K562 (cell line): ENCODE results near the gene CTDSP1. TPM values are rescaled to one million over a fixed set of nuclear protein-coding genes. Genes with fewer than 3 reads are reported as not detected.

Source experiments
- ATAC-seq: fragments of 200-7000 bp; cut with Tn5 transposase; 3 replicates; pipeline ENCODE4 v1.9.1; 2020; ENCODE audit warnings: moderate library complexity
- BruUV-seq: library from RNA; stranded (reverse); fragments of 400-500 nt; replicated peaks from 2 replicates; lab custom pipeline; 2021; lab: Mats Ljungman, UMichigan
- CTCF ChIA-PET: fragments of 300-600 bp; formaldehyde crosslinking; extraction: SDS; loops from one replicate; lab custom pipeline; 2021; ENCODE audit warnings: low intra/inter-chr PET ratio; lab: Yijun Ruan, JAX
- POLR2A ChIA-PET: fragments of 300-600, 350-650 bp; sonication (Branson Sonifier 250); formaldehyde crosslinking; extraction: SDS; loops from one replicate; lab custom pipeline; 2021; ENCODE audit warnings: antibody characterized with exemption, inconsistent platforms; lab: Yijun Ruan, JAX
- DNase-seq, 4 experiments: peaks; one replicate each; pipeline versions ENCODE4 v3.0.0 to v3.0.0-alpha.2; 2011 to 2018; ENCODE audit warnings: low spot score in 3 of 4, mixed read lengths in 3 of 4; ENCODE audit errors: extremely low read depth in 1 of 4
- FAIRE-seq: peaks from 2 replicates; lab custom pipeline; 2011; peaks lifted over from hg19 to GRCh38; lab: Jason Lieb, UNC
- H2AFZ ChIP-seq: 2 replicates; pipeline ENCODE4 v1.6.0; 2011; ENCODE audit warnings: low read depth, low read length, control low read depth, inconsistent platforms
- H3K27ac ChIP-seq: fragments of 200-600 bp; 3 replicates; pipeline ENCODE4 v1.8.0; 2011; ENCODE audit warnings: low read depth, mild to moderate bottlenecking, control low read depth, inconsistent platforms, low read length, moderate library complexity, mixed read lengths; ENCODE audit errors: extremely low read depth
- H3K27me3 ChIP-seq, 2 experiments: fragments of 300-600 bp in 1 of 2; 2 replicates in 1 of 2; 3 replicates in 1 of 2; pipeline versions ENCODE4 v1.6.0 to v1.8.0; 2011; ENCODE audit warnings: inconsistent platforms in 2 of 2, low read length in 2 of 2, mild to moderate bottlenecking in 1 of 2, mixed read lengths in 1 of 2, moderate library complexity in 1 of 2; ENCODE audit not compliant: control insufficient read depth in 2 of 2, insufficient read depth in 2 of 2
- H3K36me3 ChIP-seq: fragments of 300-600 bp; 3 replicates; pipeline ENCODE4 v1.8.0; 2011; ENCODE audit warnings: mild to moderate bottlenecking, low read length, inconsistent platforms; ENCODE audit not compliant: control insufficient read depth, insufficient read depth
- H3K4me1 ChIP-seq, 2 experiments: fragments of 200-600 bp in 1 of 2; replicated peaks in 1 of 2; 2 replicates in 1 of 2; 3 replicates in 1 of 2; pipeline versions ENCODE4 v1.5.1 to v1.8.0; 2011; ENCODE audit warnings: inconsistent platforms in 2 of 2, low read length in 2 of 2, mild to moderate bottlenecking in 1 of 2, mixed read lengths in 1 of 2, moderate library complexity in 1 of 2; ENCODE audit not compliant: control insufficient read depth in 2 of 2, insufficient read depth in 2 of 2
- H3K4me2 ChIP-seq: 2 replicates; pipeline ENCODE4 v1.6.1; 2011; ENCODE audit warnings: low read length, control low read depth, inconsistent platforms, mixed read lengths; ENCODE audit not compliant: insufficient read depth
- H3K4me3 ChIP-seq: fragments of 200-600 bp; sonication (generic), shearing (Covaris generic); 2 replicates; pipeline ENCODE4 v1.5.1; 2016; ENCODE audit warnings: control low read depth, inconsistent platforms
- H3K79me2 ChIP-seq: fragments of 200-600 bp; 3 replicates; pipeline ENCODE4 v1.8.0; 2011; ENCODE audit warnings: low read length, inconsistent platforms; ENCODE audit not compliant: control insufficient read depth, insufficient read depth
- H3K9ac ChIP-seq, 2 experiments: 2 replicates each; pipeline versions ENCODE4 v1.6.0 to v1.6.1; 2011; ENCODE audit warnings: low read depth in 2 of 2, low read length in 2 of 2, control low read depth in 1 of 2, inconsistent platforms in 1 of 2, mild to moderate bottlenecking in 1 of 2, mixed read lengths in 1 of 2; ENCODE audit not compliant: insufficient read depth in 1 of 2
- H3K9me1 ChIP-seq: one replicate; pipeline ENCODE4 v1.6.0; 2011; ENCODE audit warnings: inconsistent platforms, mild to moderate bottlenecking, low read length, moderate library complexity; ENCODE audit not compliant: control insufficient read depth, insufficient read depth
- H3K9me3 ChIP-seq: replicated peaks from 2 replicates; pipeline ENCODE4 v1.5.1; 2011; ENCODE audit warnings: low read depth, low read length, inconsistent platforms; ENCODE audit not compliant: control insufficient read depth, insufficient read depth
- H4K20me1 ChIP-seq: replicated peaks from 2 replicates; pipeline ENCODE4 v1.6.1; 2011; ENCODE audit warnings: low read length, inconsistent platforms, mixed read lengths; ENCODE audit not compliant: control insufficient read depth, insufficient read depth
- CBX3 ChIP-seq, 2 experiments: IDR thresholded peaks; 1 replicate in 1 of 2; 2 replicates in 1 of 2; pipeline ENCODE4 v1.6.1; 2012; ENCODE audit warnings: inconsistent platforms in 2 of 2, low read length in 2 of 2, borderline replicate concordance in 1 of 2, control low read depth in 1 of 2
- CBX8 ChIP-seq: fragments of 200-600 bp; sonication (generic); IDR thresholded peaks from 2 replicates; pipeline ENCODE4 v1.6.1; 2012; ENCODE audit warnings: borderline replicate concordance, mixed run types, low read depth, mild to moderate bottlenecking, moderate library complexity, mixed read lengths, low read length, control low read depth, inconsistent platforms; ENCODE audit not compliant: poor library complexity, severe bottlenecking; ENCODE audit errors: extremely low read depth
- CXXC5 ChIP-seq: fragments of 250-450 bp; sonication (Bioruptor Pico); IDR thresholded peaks from 2 replicates; pipeline ENCODE4 v1.8.0; 2022; ENCODE audit warnings: inconsistent platforms, mild to moderate bottlenecking, moderate library complexity
- FOXK2 ChIP-seq, 2 experiments: fragments of 450-650 bp; IDR thresholded peaks in 1 of 2; conservative IDR thresholded peaks in 1 of 2; 2 replicates each; pipeline ENCODE4 v1.6.1; 2016; ENCODE audit warnings: low read depth in 2 of 2, mild to moderate bottlenecking in 1 of 2
- HDAC3 ChIP-seq: fragments of 450-650 bp; IDR thresholded peaks from 2 replicates; pipeline ENCODE4 v1.6.1; 2018; ENCODE audit warnings: borderline replicate concordance, mild to moderate bottlenecking, moderate library complexity; ENCODE audit not compliant: partially characterized antibody
- HMG20A ChIP-seq: fragments of 450-650 bp; formaldehyde crosslinking; conservative IDR thresholded peaks from 2 replicates; pipeline ENCODE4 v1.4.0; 2020; ENCODE audit warnings: mild to moderate bottlenecking, mixed read lengths
- HNRNPLL ChIP-seq: fragments of 200-400 bp; formaldehyde crosslinking; IDR thresholded peaks from 2 replicates; pipeline ENCODE4 v1.6.1; 2017; ENCODE audit warnings: low read length, low read depth, mild to moderate bottlenecking; ENCODE audit not compliant: poor library complexity, severe bottlenecking
- HSF4 ChIP-seq: fragments of 250-450 bp; sonication (Bioruptor Pico); IDR thresholded peaks from 2 replicates; pipeline ENCODE4 v2.1.2; 2022; ENCODE audit warnings: mild to moderate bottlenecking, moderate library complexity, borderline replicate concordance
- IRF2 ChIP-seq: sonication (generic); formaldehyde crosslinking; IDR thresholded peaks from 2 replicates; pipeline ENCODE4 v1.8.1; 2022; ENCODE audit warnings: mild to moderate bottlenecking, missing genetic modification reagents
- NR0B1 ChIP-seq: fragments of 450-650 bp; IDR thresholded peaks from one replicate; pipeline ENCODE4 v1.6.1; 2018; ENCODE audit warnings: mild to moderate bottlenecking, moderate library complexity; ENCODE audit not compliant: partially characterized antibody
- ZBED1 ChIP-seq: IDR thresholded peaks from 2 replicates; pipeline ENCODE4 v1.6.1; 2014
- ZNF511 ChIP-seq: sonication (generic); formaldehyde crosslinking; IDR thresholded peaks from 2 replicates; pipeline ENCODE4 v1.8.0; 2022; ENCODE audit warnings: mild to moderate bottlenecking, missing genetic modification reagents
- ZNF766 ChIP-seq: fragments of 200-800 bp; sonication (Bioruptor generic); conservative IDR thresholded peaks from 2 replicates; pipeline ENCODE4 v1.6.1; 2016; ENCODE audit warnings: missing genetic modification characterization, missing compliant biosample characterization
- WGBS: fragments of 100-300 bp; shearing (Covaris generic); methylation state at CpG from one replicate; pipeline ENCODE4 v1.1.6; 2016; ENCODE audit warnings: low coverage, mixed read lengths; ENCODE audit not compliant: insufficient coverage; ENCODE audit errors: missing lambda C conversion rate; 5-methylcytosine and 5-hydroxymethylcytosine counted together
- in situ Hi-C: fragments of 300-500 bp; cut with MboI; formaldehyde crosslinking; loops from 4 replicates; pipeline ENCODE4 v1.15.0; 2018; ENCODE audit warnings: inconsistent platforms, mixed read lengths
- intact Hi-C: fragments of 100-400 bp; cut with micrococcal nuclease; formaldehyde crosslinking; loops from 2 replicates; pipeline ENCODE4 v1.14.2; 2022
- polyA plus RNA-seq, 8 experiments: library from polyadenylated mRNA; depleted of rRNA in 4 of 8; stranded (reverse) in 5 of 8; unstranded in 3 of 8; fragments of >200 nt; fragmentation: Nextera tagmentation in 2 of 8; fragmentation: Illumina TruSeq in 1 of 8; extraction: Ambion mirVana in 2 of 8; extraction: Trizol in 1 of 8; gene quantifications; 2 replicates each; pipeline versions ENCODE4 v1.2.1 to v1.2.3, GENCODE V29; 2011 to 2014; ENCODE audit warnings: inconsistent platforms in 1 of 8, missing spikeins in 1 of 8
- total RNA-seq, 7 experiments: library from RNA; depleted of rRNA in 6 of 7; stranded (reverse); fragments of >200 nt in 6 of 7; fragmentation: Illumina TruSeq in 2 of 7; extraction: Trizol in 2 of 7; gene quantifications; 2 replicates each; pipeline versions ENCODE4 v1.2.1 to v1.2.3, GENCODE V29; 2011 to 2021; ENCODE audit warnings: low replicate concordance in 1 of 7
- TF ChIP-seq, protein P1 (sequence below), 2 experiments: fragments of 200-800 bp in 1 of 2; sonication (Bioruptor generic) in 1 of 2; sonication (generic) in 1 of 2; formaldehyde crosslinking in 1 of 2; IDR thresholded peaks in 1 of 2; conservative IDR thresholded peaks in 1 of 2; 2 replicates each; pipeline versions ENCODE4 v1.5.0 to v1.6.1; 2016 to 2020; ENCODE audit warnings: missing compliant biosample characterization in 1 of 2, missing genetic modification characterization in 1 of 2, missing genetic modification reagents in 1 of 2
- TF ChIP-seq, protein P2 (sequence below): fragments of 250-450 bp; sonication (Bioruptor Pico); IDR thresholded peaks from 2 replicates; pipeline ENCODE4 v1.8.0; 2021; ENCODE audit warnings: moderate library complexity, mild to moderate bottlenecking, inconsistent platforms

The CTDSP1 gene
- total and polyA plus RNA-seq, 9 of the 15 experiments (the other 6 are each of a cell fraction or from before 2014, with no cell fraction given) = 2.4 to 74.8 (median 45.8) TPM

GRCh38 chr2:218367415-218368149 is 32.1 kb upstream of the CTDSP1 start (continued):
- TF ChIP-seq NR0B1 = no peak

- POLR2A ChIA-PET = interaction anchor here (0.6 to 1.2 kb wide), 3 partner anchors 10 to 35 kb away, joined by 3 to 9 read pairs (median 4); no protein-coding TSS in a partner anchor
- intact Hi-C loops = loop anchor here (2.0 kb wide), 1 partner anchor 29 kb away; no protein-coding TSS in a partner anchor
- H2AFZ ChIP-seq = peak overlapping the region; percentile 91
- no peak for DNase-seq
- no peaks in the 10 kb centered on the region for H3K36me3 ChIP-seq
- H3K4me2 ChIP-seq = peak overlapping the region; percentile 93
- BruUV-seq = TSS peak; percentile 95
- no peaks in the 10 kb centered on the region for H3K27me3 ChIP-seq
- no peaks in the 10 kb centered on the region for H3K9me1 ChIP-seq
- whole genome bisulfite sequencing = 70% methylated on average over 9 of the region's 21 CpGs
- no peaks in the 10 kb centered on the region for H4K20me1 ChIP-seq
- H3K9ac ChIP-seq = peak overlapping the region; percentile 94 to 95
- H3K27ac ChIP-seq = peak overlapping the region; percentile 89
- CTCF ChIA-PET = no interaction called here
- peak overlapping the region; percentile 56 for H3K4me3 ChIP-seq
- in situ Hi-C loops = no loop called here
- no peak for FAIRE-seq
- no peaks in the 10 kb centered on the region for H3K9me3 ChIP-seq
- peaks cover 6% of the 10 kb centered on the region; the same call in 2 of the 3 replicates for H3K79me2 ChIP-seq
- ATAC-seq = no peak
- peaks cover 6 to 22% of the 10 kb centered on the region in 2 experiments; a peak in 4 of 5 replicates for H3K4me1 ChIP-seq
- no peak for TF ChIP-seq HMG20A (CRISPR knock-in tag)
- no peak for TF ChIP-seq CBX8
- TF ChIP-seq CXXC5 (CRISPR knock-in tag) = no peak
- 0 out of 3 replicates have a peak, but pooled peaks of 1 of the 2 experiments have one; percentile 35 for TF ChIP-seq CBX3 (IDR thresholded peaks at IDR 0.05; ENCODE audit: borderline replicate concordance in 1 of 2, low read length in 2 of 2)
- TF ChIP-seq HDAC3 = no peak
- TF ChIP-seq ZNF766 (CRISPR knock-in tag) = no peak
- no peak for TF ChIP-seq ZNF511 (CRISPR knock-in tag)
- no peak for TF ChIP-seq HSF4
- no peak for TF ChIP-seq ZBED1
- 0 out of 4 replicates have a peak, but pooled peaks of 1 of the 2 experiments have one; percentile 22 for TF ChIP-seq FOXK2 (conservative IDR thresholded peaks at IDR 0.05 in 1 of 2, IDR thresholded peaks at IDR 0.05 in 1 of 2; ENCODE audit: low read depth in 2 of 2)
- TF ChIP-seq, protein P1, sequence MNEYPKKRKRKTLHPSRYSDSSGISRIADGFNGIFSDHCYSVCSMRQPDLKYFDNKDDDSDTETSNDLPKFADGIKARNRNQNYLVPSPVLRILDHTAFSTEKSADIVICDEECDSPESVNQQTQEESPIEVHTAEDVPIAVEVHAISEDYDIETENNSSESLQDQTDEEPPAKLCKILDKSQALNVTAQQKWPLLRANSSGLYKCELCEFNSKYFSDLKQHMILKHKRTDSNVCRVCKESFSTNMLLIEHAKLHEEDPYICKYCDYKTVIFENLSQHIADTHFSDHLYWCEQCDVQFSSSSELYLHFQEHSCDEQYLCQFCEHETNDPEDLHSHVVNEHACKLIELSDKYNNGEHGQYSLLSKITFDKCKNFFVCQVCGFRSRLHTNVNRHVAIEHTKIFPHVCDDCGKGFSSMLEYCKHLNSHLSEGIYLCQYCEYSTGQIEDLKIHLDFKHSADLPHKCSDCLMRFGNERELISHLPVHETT (CRISPR knock-in tag; conservative IDR thresholded peaks at IDR 0.05 in 1 of 2, IDR thresholded peaks at IDR 0.05 in 1 of 2) = 0 out of 4 replicates have a peak, but pooled peaks of 1 of the 2 experiments have one; percentile 5
- TF ChIP-seq, protein P2, sequence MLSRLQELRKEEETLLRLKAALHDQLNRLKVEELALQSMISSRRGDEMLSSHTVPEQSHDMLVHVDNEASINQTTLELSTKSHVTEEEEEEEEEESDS (CRISPR knock-in tag) = no peak
- no peak for TF ChIP-seq HNRNPLL
- no peak for TF ChIP-seq IRF2 (CRISPR knock-in tag)
Observed at GRCh38 chr2:218368150-218368528, 31.5 kb upstream of the CTDSP1 start.
